Coronary artery (tissue), 2 donors: ENCODE results near the gene AAMDC.
"Not testable (repeated sequence)": the region's sequence is repeated elsewhere in the genome, so short reads cannot be mapped to it uniquely, and the experiment has no call there.

Experiments
- DNase-seq: peaks from one replicate; pipeline ENCODE4 v3.0.0-alpha.2; 2017; ENCODE audit warnings: low spot score
- H3K27ac ChIP-seq, 2 donors: fragments of 200-600 bp; sonication (generic); one replicate each; pipeline ENCODE4 v1.5.1; 2016 to 2019
- H3K4me3 ChIP-seq: fragments of 200-600 bp; sonication (generic); 2 replicates; pipeline ENCODE4 v1.5.1; 2016; ENCODE audit warnings: mild to moderate bottlenecking, moderate library complexity
- CTCF ChIP-seq: fragments of 200-600 bp; sonication (generic); IDR thresholded peaks from one replicate; pipeline ENCODE4 v1.5.1; 2019; ENCODE audit warnings: antibody characterized with exemption

Gene AAMDC

GRCh38 chr11:77851503-77851902 is 30.6 kb downstream of the AAMDC start:
- H3K27ac ChIP-seq: no peak overlapping the region
- no peak for DNase-seq
- no peak for TF ChIP-seq CTCF
- no peak overlapping the region for H3K4me3 ChIP-seq

- no peak for TF ChIP-seq CTCF
- Histone ChIP-seq H3K27ac (no peak overlapping the region), H3K4me3 (no peak overlapping the region)
- DNase-seq: no peak
Measured at GRCh38 chr11:77854838-77855237, 33.9 kb downstream of the AAMDC start.

GRCh38 chr11:77857906-77858457 is 37.0 kb downstream of the AAMDC start:
- not testable (repeated sequence) for H3K27ac ChIP-seq, DNase-seq, H3K4me3 ChIP-seq

- H3K4me3 ChIP-seq, H3K27ac ChIP-seq, DNase-seq: not testable (repeated sequence)
Measured at GRCh38 chr11:77861444-77861843, 40.5 kb downstream of the AAMDC start.

- no peak overlapping the region for H3K27ac ChIP-seq
- no peak overlapping the region for H3K4me3 ChIP-seq
- no peak for TF ChIP-seq CTCF
- DNase-seq: no peak
Measured at GRCh38 chr11:77865805-77866204, 44.9 kb downstream of the AAMDC start.

- no peak for TF ChIP-seq CTCF
- DNase-seq: no peak
- H3K4me3 ChIP-seq: no peak overlapping the region
- no peak overlapping the region for H3K27ac ChIP-seq
Measured at GRCh38 chr11:77866336-77866735, 45.4 kb downstream of the AAMDC start.

GRCh38 chr11:77868744-77869143 is 47.8 kb downstream of the AAMDC start:
- no peak overlapping the region for H3K27ac ChIP-seq
- TF ChIP-seq CTCF: no peak
- DNase-seq: no peak
- H3K4me3 ChIP-seq: no peak overlapping the region

- H3K4me3 ChIP-seq: no peak overlapping the region
- TF ChIP-seq CTCF: no peak
- no peak overlapping the region for H3K27ac ChIP-seq
- no peak for DNase-seq
Measured at GRCh38 chr11:77871855-77872254, 50.9 kb downstream of the AAMDC start.
